ENCODE results near the gene MFSD2B. TPM values are rescaled to one million over a fixed set of nuclear protein-coding genes. Genes with fewer than 3 reads are reported as not detected.

Gene MFSD2B
- polyA plus RNA-seq, 1 donor from 2014 or later: 0.27 TPM

DNA sequence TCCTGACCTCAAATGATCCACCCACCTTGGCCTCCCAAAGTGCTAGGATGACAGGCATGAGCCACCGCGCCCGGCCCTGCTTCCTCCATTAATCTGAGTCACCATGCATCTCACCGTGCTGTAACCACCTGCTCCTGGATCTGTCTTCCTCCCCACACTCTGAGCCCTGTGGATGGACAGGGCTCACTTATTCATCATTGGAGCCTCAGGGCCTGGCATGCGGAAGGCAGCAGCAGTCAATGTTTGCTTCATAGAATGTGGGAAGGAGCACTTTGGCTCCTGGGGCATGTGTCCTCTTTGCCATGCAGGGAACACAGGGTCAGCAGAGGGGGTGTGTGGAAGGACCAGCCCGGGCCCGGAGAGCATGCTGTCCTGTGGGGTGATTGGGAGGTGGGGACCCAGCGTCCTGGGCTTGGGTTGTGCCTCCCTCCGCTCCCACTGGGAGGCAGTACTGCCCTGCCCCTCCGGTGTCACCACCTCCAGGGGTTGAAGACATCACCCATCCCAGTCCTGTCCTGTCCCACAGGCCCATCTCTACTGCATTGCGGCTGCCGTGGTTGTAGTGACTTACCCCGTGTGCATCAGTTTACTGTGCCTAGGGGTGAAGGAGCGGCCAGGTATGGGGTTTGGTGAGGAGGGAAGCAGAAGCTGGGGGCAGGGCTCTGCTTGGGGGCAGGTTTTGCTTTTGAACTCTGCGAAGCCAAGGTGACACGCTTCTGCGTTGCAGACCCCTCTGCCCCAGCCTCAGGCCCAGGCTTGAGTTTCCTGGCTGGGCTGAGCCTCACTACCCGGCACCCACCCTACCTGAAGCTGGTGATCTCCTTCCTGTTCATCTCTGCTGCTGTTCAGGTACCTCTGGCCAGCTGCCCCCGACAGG, 11.5 kb downstream of the MFSD2B start:
- Histone ChIP-seq H3K27ac (ENCODE audit: low read length) (no peak overlapping the region), H3K9me3 (ENCODE audit: low read length) (no peaks in the 10 kb centered on the region), H3K27me3 (ENCODE audit: insufficient read depth, low read depth, low read length) (no peaks in the 10 kb centered on the region), H3K9ac (ENCODE audit: low read length) (no peak overlapping the region), H3K4me3 (ENCODE audit: low read length) (no peak overlapping the region), H3K4me2 (ENCODE audit: low read length) (no peak overlapping the region), H3K79me2 (replicated peaks; ENCODE audit: insufficient read depth, low read length) (no peaks in the 10 kb centered on the region), H3F3A (ENCODE audit: insufficient read depth, low read length, poor library complexity, severe bottlenecking) (no peaks in the 10 kb centered on the region), H3K9me2 (ENCODE audit: insufficient read depth, low read length) (no peaks in the 10 kb centered on the region), H2AFZ (ENCODE audit: low read depth, low read length) (no peak overlapping the region), H3K36me3 (ENCODE audit: insufficient read depth, low read length) (no peaks in the 10 kb centered on the region), H4K20me1 (ENCODE audit: insufficient read depth) (no peaks in the 10 kb centered on the region)
- no peak for TF ChIP-seq TAF1 (IDR thresholded peaks at IDR 0.05; ENCODE audit: low read depth)
- TF ChIP-seq, protein P1, sequence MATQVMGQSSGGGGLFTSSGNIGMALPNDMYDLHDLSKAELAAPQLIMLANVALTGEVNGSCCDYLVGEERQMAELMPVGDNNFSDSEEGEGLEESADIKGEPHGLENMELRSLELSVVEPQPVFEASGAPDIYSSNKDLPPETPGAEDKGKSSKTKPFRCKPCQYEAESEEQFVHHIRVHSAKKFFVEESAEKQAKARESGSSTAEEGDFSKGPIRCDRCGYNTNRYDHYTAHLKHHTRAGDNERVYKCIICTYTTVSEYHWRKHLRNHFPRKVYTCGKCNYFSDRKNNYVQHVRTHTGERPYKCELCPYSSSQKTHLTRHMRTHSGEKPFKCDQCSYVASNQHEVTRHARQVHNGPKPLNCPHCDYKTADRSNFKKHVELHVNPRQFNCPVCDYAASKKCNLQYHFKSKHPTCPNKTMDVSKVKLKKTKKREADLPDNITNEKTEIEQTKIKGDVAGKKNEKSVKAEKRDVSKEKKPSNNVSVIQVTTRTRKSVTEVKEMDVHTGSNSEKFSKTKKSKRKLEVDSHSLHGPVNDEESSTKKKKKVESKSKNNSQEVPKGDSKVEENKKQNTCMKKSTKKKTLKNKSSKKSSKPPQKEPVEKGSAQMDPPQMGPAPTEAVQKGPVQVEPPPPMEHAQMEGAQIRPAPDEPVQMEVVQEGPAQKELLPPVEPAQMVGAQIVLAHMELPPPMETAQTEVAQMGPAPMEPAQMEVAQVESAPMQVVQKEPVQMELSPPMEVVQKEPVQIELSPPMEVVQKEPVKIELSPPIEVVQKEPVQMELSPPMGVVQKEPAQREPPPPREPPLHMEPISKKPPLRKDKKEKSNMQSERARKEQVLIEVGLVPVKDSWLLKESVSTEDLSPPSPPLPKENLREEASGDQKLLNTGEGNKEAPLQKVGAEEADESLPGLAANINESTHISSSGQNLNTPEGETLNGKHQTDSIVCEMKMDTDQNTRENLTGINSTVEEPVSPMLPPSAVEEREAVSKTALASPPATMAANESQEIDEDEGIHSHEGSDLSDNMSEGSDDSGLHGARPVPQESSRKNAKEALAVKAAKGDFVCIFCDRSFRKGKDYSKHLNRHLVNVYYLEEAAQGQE (IDR thresholded peaks at IDR 0.05; ENCODE audit: borderline replicate concordance): no peak
- no peak for TF ChIP-seq SMC3 (conservative IDR thresholded peaks at IDR 0.05; ENCODE audit: poor library complexity)
- TF ChIP-seq RAD21 (conservative IDR thresholded peaks at IDR 0.05): no peak
- TF ChIP-seq MXI1 (conservative IDR thresholded peaks at IDR 0.05; ENCODE audit: poor library complexity, severe bottlenecking): no peak
- TF ChIP-seq, protein P2, sequence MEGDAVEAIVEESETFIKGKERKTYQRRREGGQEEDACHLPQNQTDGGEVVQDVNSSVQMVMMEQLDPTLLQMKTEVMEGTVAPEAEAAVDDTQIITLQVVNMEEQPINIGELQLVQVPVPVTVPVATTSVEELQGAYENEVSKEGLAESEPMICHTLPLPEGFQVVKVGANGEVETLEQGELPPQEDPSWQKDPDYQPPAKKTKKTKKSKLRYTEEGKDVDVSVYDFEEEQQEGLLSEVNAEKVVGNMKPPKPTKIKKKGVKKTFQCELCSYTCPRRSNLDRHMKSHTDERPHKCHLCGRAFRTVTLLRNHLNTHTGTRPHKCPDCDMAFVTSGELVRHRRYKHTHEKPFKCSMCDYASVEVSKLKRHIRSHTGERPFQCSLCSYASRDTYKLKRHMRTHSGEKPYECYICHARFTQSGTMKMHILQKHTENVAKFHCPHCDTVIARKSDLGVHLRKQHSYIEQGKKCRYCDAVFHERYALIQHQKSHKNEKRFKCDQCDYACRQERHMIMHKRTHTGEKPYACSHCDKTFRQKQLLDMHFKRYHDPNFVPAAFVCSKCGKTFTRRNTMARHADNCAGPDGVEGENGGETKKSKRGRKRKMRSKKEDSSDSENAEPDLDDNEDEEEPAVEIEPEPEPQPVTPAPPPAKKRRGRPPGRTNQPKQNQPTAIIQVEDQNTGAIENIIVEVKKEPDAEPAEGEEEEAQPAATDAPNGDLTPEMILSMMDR (IDR thresholded peaks at IDR 0.05; ENCODE audit: poor library complexity, severe bottlenecking): no peak
- no peak for TF ChIP-seq POLR2AphosphoS5 (IDR thresholded peaks at IDR 0.05)
- no peak for TF ChIP-seq EP300 (conservative IDR thresholded peaks at IDR 0.05; ENCODE audit: poor library complexity, severe bottlenecking)
- TF ChIP-seq EZH2 (IDR thresholded peaks at IDR 0.05; ENCODE audit: borderline replicate concordance, insufficient read depth, low read length, poor library complexity, severe bottlenecking): no peak

DNA sequence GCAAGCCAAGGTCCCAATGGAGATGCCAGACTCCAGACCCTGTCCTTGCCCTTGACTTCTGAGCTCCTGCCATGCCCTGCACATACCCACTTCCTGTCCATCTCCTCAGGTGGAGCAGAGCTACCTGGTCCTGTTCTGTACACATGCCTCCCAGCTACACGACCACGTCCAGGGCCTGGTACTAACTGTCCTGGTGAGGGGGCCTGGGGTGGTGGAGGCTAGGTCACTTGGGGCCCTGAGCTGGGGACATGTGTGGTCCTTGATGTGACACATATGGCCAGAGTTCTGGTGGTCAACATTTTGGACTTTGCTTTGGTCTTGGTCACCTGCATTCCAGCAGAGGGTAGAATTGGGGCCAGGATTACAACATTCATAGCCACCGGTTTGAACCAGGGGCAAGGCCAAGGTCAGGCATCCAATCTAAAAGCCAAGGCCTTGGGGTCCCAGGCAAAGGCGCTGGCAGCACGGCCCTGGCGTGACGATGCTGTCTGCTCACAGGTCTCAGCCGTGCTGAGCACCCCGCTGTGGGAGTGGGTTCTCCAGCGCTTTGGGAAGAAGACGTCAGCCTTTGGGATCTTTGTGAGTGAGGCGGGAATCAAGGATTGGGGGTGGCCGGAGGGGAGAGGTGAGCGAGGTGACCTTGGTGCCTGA, 12.6 kb downstream of the MFSD2B start:
- Histone ChIP-seq H2AFZ (ENCODE audit: low read depth, low read length) (no peak overlapping the region), H3K36me3 (ENCODE audit: insufficient read depth, low read length) (no peaks in the 10 kb centered on the region), H3K4me3 (ENCODE audit: low read length) (no peak overlapping the region), H3K79me2 (replicated peaks; ENCODE audit: insufficient read depth, low read length) (no peaks in the 10 kb centered on the region), H3K9me2 (ENCODE audit: insufficient read depth, low read length) (no peaks in the 10 kb centered on the region), H3K4me2 (ENCODE audit: low read length) (no peak overlapping the region), H3K9me3 (ENCODE audit: low read length) (no peaks in the 10 kb centered on the region), H3K9ac (ENCODE audit: low read length) (no peak overlapping the region), H3K27ac (ENCODE audit: low read length) (no peak overlapping the region), H4K20me1 (ENCODE audit: insufficient read depth) (no peaks in the 10 kb centered on the region), H3F3A (ENCODE audit: insufficient read depth, low read length, poor library complexity, severe bottlenecking) (no peaks in the 10 kb centered on the region), H3K27me3 (ENCODE audit: insufficient read depth, low read depth, low read length) (no peaks in the 10 kb centered on the region)
- TF ChIP-seq, protein P2 (IDR thresholded peaks at IDR 0.05; ENCODE audit: poor library complexity, severe bottlenecking): no peak
- no peak for TF ChIP-seq EP300 (conservative IDR thresholded peaks at IDR 0.05; ENCODE audit: poor library complexity, severe bottlenecking)
- TF ChIP-seq TAF1 (IDR thresholded peaks at IDR 0.05; ENCODE audit: low read depth): no peak
- TF ChIP-seq MXI1 (conservative IDR thresholded peaks at IDR 0.05; ENCODE audit: poor library complexity, severe bottlenecking): no peak
- TF ChIP-seq, protein P1 (IDR thresholded peaks at IDR 0.05; ENCODE audit: borderline replicate concordance): no peak
- no peak for TF ChIP-seq RAD21 (conservative IDR thresholded peaks at IDR 0.05)
- no peak for TF ChIP-seq EZH2 (IDR thresholded peaks at IDR 0.05; ENCODE audit: borderline replicate concordance, insufficient read depth, low read length, poor library complexity, severe bottlenecking)
- no peak for TF ChIP-seq SMC3 (conservative IDR thresholded peaks at IDR 0.05; ENCODE audit: poor library complexity)
